ENCODE data around the gene SRPK2.
"Not testable (repeated sequence)": the region's sequence is repeated elsewhere in the genome, so short reads cannot be mapped to it uniquely, and the experiment has no call there.

Gene SRPK2

GRCh38 chr7:105224884-105225651, 163.7 kb downstream of the SRPK2 start:
- DNase-seq (ENCODE audit: low spot score) = no peak

DNA sequence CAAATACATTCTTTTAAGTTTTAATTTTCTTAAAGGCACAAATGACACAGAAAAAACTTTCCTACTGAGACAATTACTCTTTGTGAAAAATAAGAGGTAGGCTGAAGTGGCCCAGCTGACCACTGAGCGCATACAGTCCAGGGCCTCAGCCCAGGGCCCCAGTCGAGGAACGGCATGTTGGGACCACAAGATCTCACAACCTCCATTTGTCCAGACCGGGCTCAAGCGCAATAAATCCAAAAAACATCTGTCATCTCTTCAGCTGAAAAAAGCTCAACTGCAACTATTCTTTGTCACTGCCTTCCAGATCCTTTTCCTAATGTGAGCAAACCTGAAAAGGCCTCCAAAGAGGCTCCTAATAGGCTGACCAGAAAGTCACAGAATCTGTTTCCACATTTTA, 165.8 kb downstream of the SRPK2 start:
- DNase-seq (ENCODE audit: low spot score) = no peak

- no peak for DNase-seq (ENCODE audit: low spot score)
Measured at GRCh38 chr7:105219771-105220160, 169.0 kb downstream of the SRPK2 start.

DNA sequence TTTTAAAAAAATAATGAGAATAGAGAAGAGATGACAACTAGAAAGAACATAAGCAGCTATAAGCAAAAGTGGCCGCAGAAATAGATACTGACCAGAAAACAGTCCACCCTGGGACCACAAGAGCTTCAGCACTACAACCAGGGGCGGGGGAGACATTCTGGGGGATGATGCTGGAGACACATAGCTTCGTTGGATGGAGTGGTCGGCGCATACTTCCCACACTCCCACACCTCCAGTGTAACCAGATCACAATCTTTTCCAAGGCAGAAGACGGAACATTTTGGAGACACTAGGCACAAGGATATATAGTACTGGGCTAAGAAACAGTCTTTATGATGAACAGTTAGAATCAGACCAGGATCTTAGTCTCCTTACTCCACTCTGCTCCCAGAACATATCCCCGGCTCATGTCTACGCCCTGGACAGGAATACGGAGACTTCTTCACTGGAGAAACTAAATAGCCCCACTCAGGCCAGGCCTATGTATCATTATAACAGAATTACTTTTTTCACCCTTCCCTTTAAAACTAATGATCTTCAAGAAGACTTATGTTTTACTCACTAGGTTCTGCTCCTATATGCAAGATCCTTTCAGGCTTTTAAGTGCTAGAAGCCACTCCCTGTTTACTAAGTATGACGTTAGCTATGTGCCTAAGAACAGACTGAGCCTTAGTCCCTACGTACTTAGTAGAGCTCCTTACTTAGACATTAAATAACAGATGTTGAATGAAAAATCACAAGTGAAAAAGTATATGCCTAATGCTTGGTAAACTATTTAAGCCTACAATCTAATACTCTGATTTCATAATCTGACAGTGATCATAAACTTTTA, 169.6 kb downstream of the SRPK2 start:
- DNase-seq (ENCODE audit: low spot score) = no peak

GRCh38 chr7:105218215-105218614, 170.5 kb downstream of the SRPK2 start:
- no peak for DNase-seq (ENCODE audit: low spot score)

GRCh38 chr7:105216786-105217185, 171.9 kb downstream of the SRPK2 start:
- no peak for DNase-seq (ENCODE audit: low spot score)

- DNase-seq (ENCODE audit: low spot score) = no peak
Measured at GRCh38 chr7:105215821-105216220, 172.9 kb downstream of the SRPK2 start.

GRCh38 chr7:105215182-105215581, 173.5 kb downstream of the SRPK2 start:
- no peak for DNase-seq (ENCODE audit: low spot score)

GRCh38 chr7:105213611-105214010, 175.1 kb downstream of the SRPK2 start:
- no peak for DNase-seq (ENCODE audit: low spot score)

GRCh38 chr7:105212212-105212611, 176.5 kb downstream of the SRPK2 start:
- no peak for DNase-seq (ENCODE audit: low spot score)

- DNase-seq (ENCODE audit: low spot score) = no peak
Measured at GRCh38 chr7:105210721-105211205, 178.0 kb downstream of the SRPK2 start.

DNA sequence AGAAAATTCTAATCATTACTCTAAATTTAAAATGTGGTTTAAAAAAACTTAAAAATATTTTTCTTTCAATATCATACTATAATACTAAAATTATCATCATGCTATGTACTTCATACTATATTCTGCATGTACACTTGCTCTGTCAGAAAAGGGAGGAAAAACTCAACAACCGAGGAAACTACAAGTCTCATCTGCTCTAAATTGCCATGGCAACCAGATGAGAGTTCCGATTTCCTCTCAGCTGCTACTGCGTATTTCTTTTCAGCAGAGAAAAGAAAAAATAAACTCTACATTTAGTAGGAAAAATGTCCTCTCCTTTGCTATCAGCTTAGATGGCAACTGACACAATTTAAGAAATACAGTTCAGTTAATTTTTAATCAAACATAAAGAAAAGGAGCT, 178.9 kb downstream of the SRPK2 start:
- peak; percentile 11 for DNase-seq (ENCODE audit: low spot score)

GRCh38 chr7:105209433-105209832, 179.3 kb downstream of the SRPK2 start:
- DNase-seq (ENCODE audit: low spot score) = no peak

- no peak for DNase-seq (ENCODE audit: low spot score)
Measured at GRCh38 chr7:105206985-105207384, 181.7 kb downstream of the SRPK2 start.

DNA sequence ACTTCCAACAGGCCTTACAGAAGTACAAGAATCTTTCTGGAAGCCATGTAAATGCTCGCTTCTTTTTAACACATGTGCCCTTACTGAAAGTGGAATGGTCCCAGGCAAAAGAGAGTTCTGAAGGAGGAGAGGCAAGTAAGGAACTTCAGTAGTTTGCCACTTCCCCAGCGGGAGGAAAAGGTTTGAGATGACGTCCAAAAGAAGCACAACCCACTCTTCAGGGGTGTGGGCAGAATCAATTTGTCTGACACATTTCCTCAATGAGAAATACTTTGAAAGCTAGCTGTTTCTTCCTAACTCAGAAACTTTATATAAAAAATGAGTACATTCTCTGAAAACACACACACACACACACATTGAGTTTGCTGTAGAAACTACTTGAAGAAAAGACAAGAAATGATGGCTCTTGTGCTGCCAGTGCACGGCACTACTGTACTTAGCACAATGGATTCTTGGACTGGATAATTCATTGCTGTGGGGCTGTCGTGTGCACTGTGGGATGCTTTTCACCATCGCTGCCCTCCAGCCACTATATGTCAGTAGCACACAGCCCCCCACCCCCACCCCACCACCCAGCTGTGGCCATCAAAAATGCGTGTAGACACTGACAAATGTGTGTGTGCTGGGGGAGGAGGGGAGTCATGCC, 183.0 kb downstream of the SRPK2 start:
- peak; percentile 14 for DNase-seq (ENCODE audit: low spot score)

DNA sequence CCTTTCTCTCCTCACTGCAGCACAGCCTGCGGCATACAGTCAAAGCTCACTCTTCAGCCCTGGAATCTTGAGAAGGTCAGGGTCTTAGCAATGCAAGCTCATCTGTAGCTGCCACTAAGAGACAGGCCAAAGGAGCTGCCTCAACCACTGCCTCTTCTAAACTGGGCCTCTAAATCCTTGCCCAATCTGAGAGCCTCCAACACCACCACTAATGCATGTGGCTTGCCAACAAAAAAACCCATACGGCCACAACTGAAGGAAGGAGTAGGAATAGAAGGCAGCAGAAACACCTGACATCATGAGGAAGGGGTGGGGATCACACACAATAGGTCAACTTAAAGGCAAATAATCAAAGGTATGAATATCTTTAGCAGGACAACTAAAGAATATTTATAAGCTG, 183.8 kb downstream of the SRPK2 start:
- no peak for DNase-seq (ENCODE audit: low spot score)

DNA sequence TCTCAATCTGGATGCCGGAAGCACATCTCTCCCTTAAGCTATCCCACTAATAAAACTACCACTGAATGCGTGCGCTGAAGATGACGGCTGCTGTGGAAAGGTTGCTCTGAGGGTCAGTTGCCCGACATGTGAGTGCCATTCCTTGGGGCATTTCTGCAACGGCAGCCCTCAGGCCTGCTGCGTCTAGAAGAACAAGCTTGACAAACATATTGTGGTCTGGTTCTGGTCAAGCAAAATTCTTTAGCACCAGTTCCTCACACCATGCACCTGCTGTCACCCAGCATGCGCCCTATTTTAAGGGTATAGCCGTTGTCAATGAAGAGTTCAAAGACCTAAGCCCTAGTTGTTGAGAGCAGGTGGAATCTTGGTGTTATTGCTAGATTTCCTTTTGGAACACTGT, 184.2 kb downstream of the SRPK2 start:
- no peak for DNase-seq (ENCODE audit: low spot score)

DNA sequence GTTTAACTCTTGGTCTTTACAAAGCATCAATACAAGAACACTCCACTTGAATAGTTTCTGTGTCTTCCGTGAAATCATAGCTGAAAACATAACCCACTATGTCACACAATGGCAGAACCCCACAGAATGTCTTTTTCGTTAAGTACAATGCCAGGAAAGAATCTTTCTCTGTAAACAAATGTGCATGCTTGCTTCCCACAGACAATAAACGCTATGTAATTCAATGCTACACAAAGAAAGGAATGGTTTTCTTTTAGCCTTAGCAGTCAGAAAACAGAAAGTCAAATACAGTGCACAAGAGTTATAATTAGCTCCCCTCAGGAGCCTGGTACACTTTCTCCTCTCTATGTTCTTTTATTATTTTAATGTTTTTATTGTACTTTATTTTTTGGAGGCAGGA, 186.1 kb downstream of the SRPK2 start:
- DNase-seq (ENCODE audit: low spot score) = no peak

DNA sequence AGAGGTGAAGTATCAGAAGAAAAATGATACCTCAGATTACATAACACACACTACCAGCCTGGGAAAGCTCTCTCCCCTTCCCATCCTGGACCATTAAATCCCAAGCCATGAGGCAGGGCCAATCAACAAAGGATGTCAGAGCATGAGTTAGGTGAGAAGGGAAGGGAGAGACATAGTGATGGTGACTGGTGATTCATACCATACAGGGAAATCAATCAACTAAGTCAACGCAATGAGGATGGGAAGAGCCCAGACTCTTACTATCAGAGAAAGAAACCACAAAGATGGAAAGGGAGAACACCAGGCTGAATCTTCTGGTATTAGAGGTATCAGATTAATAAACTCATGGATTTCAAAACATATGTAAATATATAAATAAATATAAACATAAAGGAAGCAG, 189.3 kb downstream of the SRPK2 start:
- no peak for DNase-seq (ENCODE audit: low spot score)

DNA sequence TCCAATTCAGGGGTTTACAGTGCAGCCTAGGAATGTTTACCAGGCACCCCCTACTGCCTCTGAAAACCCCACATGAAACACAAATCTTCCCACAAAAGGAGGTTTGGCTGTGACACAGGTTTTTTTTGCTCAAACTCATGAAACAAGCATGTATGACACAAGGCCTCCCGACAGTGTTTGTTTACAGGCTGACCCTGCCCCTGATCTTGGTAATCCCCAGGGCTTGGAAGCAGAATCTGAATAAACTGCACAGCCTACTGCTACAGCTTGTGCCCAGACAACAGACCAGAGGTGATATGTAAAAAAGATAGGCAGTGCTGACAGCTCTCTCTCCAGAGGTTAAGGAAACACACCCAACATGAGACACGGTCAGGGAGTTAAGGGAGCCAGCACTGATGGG, 190.5 kb downstream of the SRPK2 start:
- DNase-seq (ENCODE audit: low spot score) = no peak

DNA sequence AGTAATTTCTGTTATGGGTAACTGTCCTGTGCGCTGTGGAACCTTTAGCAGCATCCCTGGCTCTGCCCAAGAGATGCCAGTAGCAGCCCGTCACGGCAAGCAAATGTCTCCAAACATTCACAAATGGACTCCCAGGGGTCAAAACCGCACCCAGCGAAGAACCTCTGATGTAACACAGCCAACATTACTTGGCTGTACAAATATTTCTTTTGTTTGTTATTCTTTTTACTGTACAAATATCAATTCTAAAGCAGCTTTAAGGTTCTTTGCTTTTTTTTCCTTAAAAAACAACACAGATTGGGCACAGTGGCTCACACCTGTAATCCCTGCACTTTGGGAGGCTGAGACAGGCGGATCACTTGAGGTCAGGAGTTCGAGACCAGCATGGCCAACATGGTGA, 192.2 kb downstream of the SRPK2 start:
- no peak for DNase-seq (ENCODE audit: low spot score)

- no peak for DNase-seq (ENCODE audit: low spot score)
Measured at GRCh38 chr7:105195891-105196290, 192.8 kb downstream of the SRPK2 start.

DNA sequence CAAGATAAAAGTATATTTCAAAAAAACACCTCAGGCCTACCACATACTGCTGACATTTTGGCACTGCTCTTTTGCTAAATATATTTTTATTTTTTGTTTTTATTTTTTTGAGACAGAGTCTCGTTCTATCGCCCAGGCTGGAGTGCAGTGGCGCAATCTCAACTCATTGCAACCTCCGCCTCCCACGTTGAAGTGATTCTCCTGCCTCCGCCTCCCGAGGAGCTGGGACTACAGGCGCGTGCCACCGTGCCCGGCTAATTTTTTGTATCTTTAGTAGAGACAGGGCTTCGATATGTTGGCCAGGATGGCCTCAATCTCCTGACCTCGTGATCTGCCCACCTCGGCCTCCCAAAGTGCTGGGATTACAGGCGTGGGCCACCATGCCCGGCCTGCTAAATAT, 193.8 kb downstream of the SRPK2 start:
- DNase-seq (ENCODE audit: low spot score) = not testable (repeated sequence)

Data from CD4-positive, alpha-beta T cell treated with Interleukin-6 at 100 ng/mL for 8 hours (primary cell).